Neuronal stem cell (in vitro differentiated cells): ENCODE results near the gene HPSE2.

ENCODE experiments used
- DNase-seq: peaks from one replicate; pipeline ENCODE4 v3.0.0-alpha.2; 2013; ENCODE audit warnings: low spot score
- H2AFZ ChIP-seq: one replicate; pipeline ENCODE4 v1.6.1; 2013; ENCODE audit warnings: mild to moderate bottlenecking, low read length, inconsistent platforms
- H2AK5ac ChIP-seq: 2 replicates; pipeline ENCODE4 v1.6.1; 2013; ENCODE audit warnings: low read depth, mild to moderate bottlenecking, inconsistent platforms, low read length, moderate library complexity, mixed read lengths
- H2BK120ac ChIP-seq: 2 replicates; pipeline ENCODE4 v1.6.1; 2013; ENCODE audit warnings: low read depth, mild to moderate bottlenecking, inconsistent platforms, low read length, moderate library complexity, mixed read lengths
- H2BK12ac ChIP-seq: one replicate; pipeline ENCODE4 v1.6.1; 2013; ENCODE audit warnings: low read length, inconsistent platforms
- H2BK15ac ChIP-seq: 2 replicates; pipeline ENCODE4 v1.6.1; 2013; ENCODE audit warnings: mild to moderate bottlenecking, low read length, inconsistent platforms, mixed read lengths
- H2BK5ac ChIP-seq: one replicate; pipeline ENCODE4 v1.6.1; 2013; ENCODE audit warnings: inconsistent platforms, mild to moderate bottlenecking, low read length, moderate library complexity
- H3K14ac ChIP-seq: one replicate; pipeline ENCODE4 v1.6.1; 2013; ENCODE audit warnings: low read length, inconsistent platforms
- H3K18ac ChIP-seq: 2 replicates; pipeline ENCODE4 v1.6.1; 2013; ENCODE audit warnings: low read length, inconsistent platforms
- H3K23ac ChIP-seq: 2 replicates; pipeline ENCODE4 v1.6.1; 2013; ENCODE audit warnings: low read depth, mild to moderate bottlenecking, mixed read lengths, low read length, inconsistent platforms; ENCODE audit not compliant: poor library complexity
- H3K27ac ChIP-seq: replicated peaks from 3 replicates; pipeline ENCODE4 v1.5.1; 2013; ENCODE audit warnings: low read length, inconsistent platforms
- H3K27me3 ChIP-seq, 3 experiments: 2 replicates each; pipeline ENCODE4 v1.6.1; 2013; ENCODE audit warnings: low read length in 3 of 3, mild to moderate bottlenecking in 2 of 3, inconsistent platforms in 1 of 3, low read depth in 1 of 3, mixed read lengths in 1 of 3, moderate library complexity in 1 of 3; ENCODE audit not compliant: control insufficient read depth in 3 of 3, insufficient read depth in 3 of 3
- H3K36me3 ChIP-seq, 2 donors: replicated peaks in 1 of 2; 2 replicates each; pipeline ENCODE4 v1.6.1; 2013; ENCODE audit warnings: low read length in 2 of 2; ENCODE audit not compliant: control insufficient read depth in 2 of 2, insufficient read depth in 2 of 2
- H3K4ac ChIP-seq: 2 replicates; pipeline ENCODE4 v1.6.1; 2013; ENCODE audit warnings: inconsistent platforms, mild to moderate bottlenecking, low read length, moderate library complexity
- H3K4me1 ChIP-seq, 2 donors: 1 replicate in 1 of 2; 2 replicates in 1 of 2; pipeline ENCODE4 v1.6.1; 2013; ENCODE audit warnings: low read length in 2 of 2, low read depth in 1 of 2; ENCODE audit not compliant: control insufficient read depth in 2 of 2, insufficient read depth in 1 of 2
- H3K4me2 ChIP-seq: one replicate; pipeline ENCODE4 v1.6.1; 2013; ENCODE audit warnings: mild to moderate bottlenecking, low read length, inconsistent platforms; ENCODE audit not compliant: insufficient read depth, poor library complexity, severe bottlenecking
- H3K4me3 ChIP-seq, 2 donors: 2 replicates each; pipeline ENCODE4 v1.5.1; 2013; ENCODE audit warnings: low read length in 2 of 2, mild to moderate bottlenecking in 2 of 2, inconsistent platforms in 1 of 2, moderate library complexity in 1 of 2
- H3K79me1 ChIP-seq: one replicate; pipeline ENCODE4 v1.6.1; 2013; ENCODE audit warnings: low read depth, mild to moderate bottlenecking, inconsistent platforms, low read length, moderate library complexity
- H3K9ac ChIP-seq: one replicate; pipeline ENCODE4 v1.6.1; 2013; ENCODE audit warnings: mild to moderate bottlenecking, low read depth, low read length, inconsistent platforms; ENCODE audit not compliant: poor library complexity
- H3K9me3 ChIP-seq, 2 donors: replicated peaks in 1 of 2; 2 replicates each; pipeline versions ENCODE3 to v1.6.1; 2013; ENCODE audit warnings: low read length in 2 of 2, mild to moderate bottlenecking in 2 of 2, inconsistent platforms in 1 of 2, low read depth in 1 of 2, mixed read lengths in 1 of 2, moderate library complexity in 1 of 2; ENCODE audit not compliant: control insufficient read depth in 2 of 2, insufficient read depth in 1 of 2
- H4K8ac ChIP-seq: one replicate; pipeline ENCODE4 v1.6.1; 2013; ENCODE audit warnings: low read depth, mild to moderate bottlenecking, inconsistent platforms, low read length, moderate library complexity
- H4K91ac ChIP-seq: one replicate; pipeline ENCODE4 v1.6.1; 2013; ENCODE audit warnings: low read length, low read depth, mild to moderate bottlenecking, inconsistent platforms; ENCODE audit not compliant: poor library complexity
- WGBS, 2 donors: extraction: QIAGEN DNeasy Blood & Tissue Kit; methylation state at CpG; one replicate each; pipeline ENCODE4 v1.1.7; 2013; ENCODE audit warnings: missing lambda C conversion rate in 2 of 2, mixed read lengths in 1 of 2; ENCODE audit not compliant: insufficient read length in 2 of 2, insufficient replicate concordance in 1 of 2; ENCODE audit errors: extremely low coverage in 2 of 2; 5-methylcytosine and 5-hydroxymethylcytosine counted together

The HPSE2 gene

GRCh38 chr10:98696516-98696915 is 539.1 kb downstream of the HPSE2 start:
- no peak overlapping the region for H3K4me2 ChIP-seq
- no peak overlapping the region for H2AK5ac ChIP-seq
- no peak overlapping the region for H3K4me3 ChIP-seq
- H2BK12ac ChIP-seq, result no peak overlapping the region
- no peak overlapping the region for H3K14ac ChIP-seq
- H3K27ac ChIP-seq, result no peak overlapping the region
- no peaks in the 10 kb centered on the region for H3K79me1 ChIP-seq
- H4K8ac ChIP-seq, result no peak overlapping the region
- WGBS, 2 donors, result no CpG with 5 or more reads among the region's 5 CpGs
- H2BK120ac ChIP-seq, result no peak overlapping the region
- no peak overlapping the region for H4K91ac ChIP-seq
- no peaks in the 10 kb centered on the region for H3K36me3 ChIP-seq
- no peak for DNase-seq
- H3K27me3 ChIP-seq, result no peaks in the 10 kb centered on the region
- peak overlapping the region; percentile 50 for H3K18ac ChIP-seq
- no peak overlapping the region for H3K23ac ChIP-seq
- no peak overlapping the region for H3K9ac ChIP-seq
- H2BK5ac ChIP-seq, result no peak overlapping the region
- H2AFZ ChIP-seq, result no peak overlapping the region
- no peak overlapping the region for H2BK15ac ChIP-seq
- H3K4me1 ChIP-seq, result peaks cover 0 to 6% of the 10 kb centered on the region in 2 donors
- no peak overlapping the region for H3K4ac ChIP-seq
- no peaks in the 10 kb centered on the region for H3K9me3 ChIP-seq

GRCh38 chr10:98694883-98695282 is 540.8 kb downstream of the HPSE2 start:
- no peak overlapping the region for H3K27ac ChIP-seq
- H3K18ac ChIP-seq, result no peak overlapping the region
- no peak overlapping the region for H3K4me3 ChIP-seq
- no peaks in the 10 kb centered on the region for H3K79me1 ChIP-seq
- H3K36me3 ChIP-seq, result no peaks in the 10 kb centered on the region
- no peak overlapping the region for H2BK15ac ChIP-seq
- no peak overlapping the region for H4K91ac ChIP-seq
- H3K4me2 ChIP-seq, result no peak overlapping the region
- no peak overlapping the region for H2BK12ac ChIP-seq
- H2AK5ac ChIP-seq, result no peak overlapping the region
- H3K9me3 ChIP-seq, result no peaks in the 10 kb centered on the region
- H3K14ac ChIP-seq, result no peak overlapping the region
- H2AFZ ChIP-seq, result no peak overlapping the region
- DNase-seq, result no peak
- H2BK5ac ChIP-seq, result no peak overlapping the region
- H3K4me1 ChIP-seq, result peaks cover 0 to 6% of the 10 kb centered on the region in 2 donors
- no peaks in the 10 kb centered on the region for H3K27me3 ChIP-seq
- no peak overlapping the region for H3K9ac ChIP-seq
- H3K23ac ChIP-seq, result no peak overlapping the region
- H3K4ac ChIP-seq, result no peak overlapping the region
- H2BK120ac ChIP-seq, result no peak overlapping the region
- no peak overlapping the region for H4K8ac ChIP-seq

GRCh38 chr10:98694014-98694413 is 541.6 kb downstream of the HPSE2 start:
- H3K23ac ChIP-seq, result no peak overlapping the region
- no peaks in the 10 kb centered on the region for H3K27me3 ChIP-seq
- H2BK120ac ChIP-seq, result no peak overlapping the region
- no peak overlapping the region for H3K14ac ChIP-seq
- no peak overlapping the region for H3K4me2 ChIP-seq
- no peak overlapping the region for H4K8ac ChIP-seq
- no peak overlapping the region for H2BK5ac ChIP-seq
- no peak for DNase-seq
- H2AFZ ChIP-seq, result no peak overlapping the region
- H2BK12ac ChIP-seq, result no peak overlapping the region
- no peaks in the 10 kb centered on the region for H3K9me3 ChIP-seq
- H4K91ac ChIP-seq, result no peak overlapping the region
- no peak overlapping the region for H3K18ac ChIP-seq
- no peak overlapping the region for H3K27ac ChIP-seq
- H2BK15ac ChIP-seq, result no peak overlapping the region
- no peak overlapping the region for H3K4me3 ChIP-seq
- H3K36me3 ChIP-seq, result no peaks in the 10 kb centered on the region
- WGBS, 2 donors, result no CpG with 5 or more reads among the region's 2 CpGs
- no peaks in the 10 kb centered on the region for H3K79me1 ChIP-seq
- peaks cover 0 to 6% of the 10 kb centered on the region in 2 donors for H3K4me1 ChIP-seq
- no peak overlapping the region for H3K9ac ChIP-seq
- H2AK5ac ChIP-seq, result no peak overlapping the region
- no peak overlapping the region for H3K4ac ChIP-seq

GRCh38 chr10:98687685-98688084 is 548.0 kb downstream of the HPSE2 start:
- H3K18ac ChIP-seq, result no peak overlapping the region
- no peaks in the 10 kb centered on the region for H3K79me1 ChIP-seq
- no peak overlapping the region for H3K9ac ChIP-seq
- H3K4me2 ChIP-seq, result no peak overlapping the region
- H2BK5ac ChIP-seq, result no peak overlapping the region
- no peak overlapping the region for H2BK12ac ChIP-seq
- H3K27me3 ChIP-seq, result no peaks in the 10 kb centered on the region
- H2BK120ac ChIP-seq, result no peak overlapping the region
- no peak overlapping the region for H3K23ac ChIP-seq
- DNase-seq, result no peak
- no peak overlapping the region for H3K27ac ChIP-seq
- no peaks in the 10 kb centered on the region for H3K36me3 ChIP-seq
- no peak overlapping the region for H2BK15ac ChIP-seq
- no peak overlapping the region for H2AFZ ChIP-seq
- H3K4me3 ChIP-seq, result no peak overlapping the region
- H3K4ac ChIP-seq, result no peak overlapping the region
- no peaks in the 10 kb centered on the region for H3K9me3 ChIP-seq
- H4K8ac ChIP-seq, result no peak overlapping the region
- H2AK5ac ChIP-seq, result no peak overlapping the region
- WGBS, 2 donors, result no CpG with 5 or more reads among the region's 1 CpG
- H3K4me1 ChIP-seq, result no peaks in the 10 kb centered on the region
- no peak overlapping the region for H3K14ac ChIP-seq
- H4K91ac ChIP-seq, result no peak overlapping the region
